ENCODE results near the gene MBLAC1.

DNA sequence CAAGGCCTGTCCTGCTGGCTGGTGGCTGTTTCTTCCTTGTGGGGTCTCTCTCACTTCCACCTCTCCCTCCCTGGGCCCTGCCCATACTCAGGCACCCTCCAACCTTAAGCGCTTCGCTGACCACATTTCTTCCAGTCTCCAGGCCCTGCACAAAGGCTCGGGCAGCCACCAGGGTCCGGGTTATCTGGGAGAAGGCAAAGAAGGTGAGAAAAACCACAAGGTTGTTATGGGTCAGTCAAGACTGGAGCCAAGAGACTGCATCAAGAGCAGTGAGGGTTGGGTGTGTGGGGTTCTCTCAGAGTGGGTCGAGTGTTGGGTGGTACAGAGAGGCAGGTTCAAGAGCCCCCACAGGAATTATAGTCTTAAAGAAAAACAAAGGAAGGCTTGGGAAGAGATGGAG is 47.8 kb downstream of the MBLAC1 start:
- no peak for TF ChIP-seq ELF4 (CRISPR knock-in tag; IDR thresholded peaks at IDR 0.05)
- TF ChIP-seq POLR2AphosphoS5 (IDR thresholded peaks at IDR 0.05; ENCODE audit: control insufficient read depth, insufficient read depth, low read depth, low read length): no peak
- TF ChIP-seq, protein P1, sequence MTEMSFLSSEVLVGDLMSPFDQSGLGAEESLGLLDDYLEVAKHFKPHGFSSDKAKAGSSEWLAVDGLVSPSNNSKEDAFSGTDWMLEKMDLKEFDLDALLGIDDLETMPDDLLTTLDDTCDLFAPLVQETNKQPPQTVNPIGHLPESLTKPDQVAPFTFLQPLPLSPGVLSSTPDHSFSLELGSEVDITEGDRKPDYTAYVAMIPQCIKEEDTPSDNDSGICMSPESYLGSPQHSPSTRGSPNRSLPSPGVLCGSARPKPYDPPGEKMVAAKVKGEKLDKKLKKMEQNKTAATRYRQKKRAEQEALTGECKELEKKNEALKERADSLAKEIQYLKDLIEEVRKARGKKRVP (CRISPR knock-in tag; IDR thresholded peaks at IDR 0.05): no peak
- no peak for TF ChIP-seq NFATC3 (IDR thresholded peaks at IDR 0.05)
- no peak for TF ChIP-seq DPF2 (IDR thresholded peaks at IDR 0.05)
- no peak for TF ChIP-seq ZNF583 (CRISPR knock-in tag; IDR thresholded peaks at IDR 0.05)
- TF ChIP-seq EHMT2 (IDR thresholded peaks at IDR 0.05): no peak
- TF ChIP-seq TGIF2 (CRISPR knock-in tag; IDR thresholded peaks at IDR 0.05): no peak
- no peak for TF ChIP-seq ZZZ3 (IDR thresholded peaks at IDR 0.05)
- no peak for TF ChIP-seq PML (IDR thresholded peaks at IDR 0.05; ENCODE audit: low read length)
- TF ChIP-seq CTBP1 (IDR thresholded peaks at IDR 0.05; ENCODE audit: borderline replicate concordance): no peak
- TF ChIP-seq GATAD2A (IDR thresholded peaks at IDR 0.05): no peak
- TF ChIP-seq, protein P2, sequence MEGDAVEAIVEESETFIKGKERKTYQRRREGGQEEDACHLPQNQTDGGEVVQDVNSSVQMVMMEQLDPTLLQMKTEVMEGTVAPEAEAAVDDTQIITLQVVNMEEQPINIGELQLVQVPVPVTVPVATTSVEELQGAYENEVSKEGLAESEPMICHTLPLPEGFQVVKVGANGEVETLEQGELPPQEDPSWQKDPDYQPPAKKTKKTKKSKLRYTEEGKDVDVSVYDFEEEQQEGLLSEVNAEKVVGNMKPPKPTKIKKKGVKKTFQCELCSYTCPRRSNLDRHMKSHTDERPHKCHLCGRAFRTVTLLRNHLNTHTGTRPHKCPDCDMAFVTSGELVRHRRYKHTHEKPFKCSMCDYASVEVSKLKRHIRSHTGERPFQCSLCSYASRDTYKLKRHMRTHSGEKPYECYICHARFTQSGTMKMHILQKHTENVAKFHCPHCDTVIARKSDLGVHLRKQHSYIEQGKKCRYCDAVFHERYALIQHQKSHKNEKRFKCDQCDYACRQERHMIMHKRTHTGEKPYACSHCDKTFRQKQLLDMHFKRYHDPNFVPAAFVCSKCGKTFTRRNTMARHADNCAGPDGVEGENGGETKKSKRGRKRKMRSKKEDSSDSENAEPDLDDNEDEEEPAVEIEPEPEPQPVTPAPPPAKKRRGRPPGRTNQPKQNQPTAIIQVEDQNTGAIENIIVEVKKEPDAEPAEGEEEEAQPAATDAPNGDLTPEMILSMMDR (IDR thresholded peaks at IDR 0.05 in 2 of 3, conservative IDR thresholded peaks at IDR 0.05 in 1 of 3; ENCODE audit: insufficient read depth in 2 of 3, low read depth in 1 of 3, low read length in 3 of 3): no peak
